K562 (cell line): ENCODE measurements around the gene C10orf53. TPM values are rescaled to one million over a fixed set of nuclear protein-coding genes. Genes with fewer than 3 reads are reported as not detected.

Experiments used
- ATAC-seq: fragments of 200-7000 bp; cut with Tn5 transposase; 3 replicates; pipeline ENCODE4 v1.9.1; 2020; ENCODE audit warnings: moderate library complexity
- BruUV-seq: library from RNA; stranded (reverse); fragments of 400-500 nt; replicated peaks from 2 replicates; lab custom pipeline; 2021; lab: Mats Ljungman, UMichigan
- CTCF ChIA-PET: fragments of 300-600 bp; formaldehyde crosslinking; extraction: SDS; loops from one replicate; lab custom pipeline; 2021; ENCODE audit warnings: low intra/inter-chr PET ratio; lab: Yijun Ruan, JAX
- POLR2A ChIA-PET: fragments of 300-600, 350-650 bp; sonication (Branson Sonifier 250); formaldehyde crosslinking; extraction: SDS; loops from one replicate; lab custom pipeline; 2021; ENCODE audit warnings: antibody characterized with exemption, inconsistent platforms; lab: Yijun Ruan, JAX
- DNase-seq, 4 experiments: peaks; one replicate each; pipeline versions ENCODE4 v3.0.0 to v3.0.0-alpha.2; 2011 to 2018; ENCODE audit warnings: low spot score in 3 of 4, mixed read lengths in 3 of 4; ENCODE audit errors: extremely low read depth in 1 of 4
- FAIRE-seq: peaks from 2 replicates; lab custom pipeline; 2011; peaks lifted over from hg19 to GRCh38; lab: Jason Lieb, UNC
- H2AFZ ChIP-seq: 2 replicates; pipeline ENCODE4 v1.6.0; 2011; ENCODE audit warnings: low read depth, low read length, control low read depth, inconsistent platforms
- H3K27ac ChIP-seq: fragments of 200-600 bp; 3 replicates; pipeline ENCODE4 v1.8.0; 2011; ENCODE audit warnings: low read depth, mild to moderate bottlenecking, control low read depth, inconsistent platforms, low read length, moderate library complexity, mixed read lengths; ENCODE audit errors: extremely low read depth
- H3K27me3 ChIP-seq, 2 experiments: fragments of 300-600 bp in 1 of 2; 2 replicates in 1 of 2; 3 replicates in 1 of 2; pipeline versions ENCODE4 v1.6.0 to v1.8.0; 2011; ENCODE audit warnings: inconsistent platforms in 2 of 2, low read length in 2 of 2, mild to moderate bottlenecking in 1 of 2, mixed read lengths in 1 of 2, moderate library complexity in 1 of 2; ENCODE audit not compliant: control insufficient read depth in 2 of 2, insufficient read depth in 2 of 2
- H3K36me3 ChIP-seq: fragments of 300-600 bp; 3 replicates; pipeline ENCODE4 v1.8.0; 2011; ENCODE audit warnings: mild to moderate bottlenecking, low read length, inconsistent platforms; ENCODE audit not compliant: control insufficient read depth, insufficient read depth
- H3K4me1 ChIP-seq, 2 experiments: fragments of 200-600 bp in 1 of 2; replicated peaks in 1 of 2; 2 replicates in 1 of 2; 3 replicates in 1 of 2; pipeline versions ENCODE4 v1.5.1 to v1.8.0; 2011; ENCODE audit warnings: inconsistent platforms in 2 of 2, low read length in 2 of 2, mild to moderate bottlenecking in 1 of 2, mixed read lengths in 1 of 2, moderate library complexity in 1 of 2; ENCODE audit not compliant: control insufficient read depth in 2 of 2, insufficient read depth in 2 of 2
- H3K4me2 ChIP-seq: 2 replicates; pipeline ENCODE4 v1.6.1; 2011; ENCODE audit warnings: low read length, control low read depth, inconsistent platforms, mixed read lengths; ENCODE audit not compliant: insufficient read depth
- H3K4me3 ChIP-seq: fragments of 200-600 bp; sonication (generic), shearing (Covaris generic); 2 replicates; pipeline ENCODE4 v1.5.1; 2016; ENCODE audit warnings: control low read depth, inconsistent platforms
- H3K79me2 ChIP-seq: fragments of 200-600 bp; 3 replicates; pipeline ENCODE4 v1.8.0; 2011; ENCODE audit warnings: low read length, inconsistent platforms; ENCODE audit not compliant: control insufficient read depth, insufficient read depth
- H3K9ac ChIP-seq, 2 experiments: 2 replicates each; pipeline versions ENCODE4 v1.6.0 to v1.6.1; 2011; ENCODE audit warnings: low read depth in 2 of 2, low read length in 2 of 2, control low read depth in 1 of 2, inconsistent platforms in 1 of 2, mild to moderate bottlenecking in 1 of 2, mixed read lengths in 1 of 2; ENCODE audit not compliant: insufficient read depth in 1 of 2
- H3K9me1 ChIP-seq: one replicate; pipeline ENCODE4 v1.6.0; 2011; ENCODE audit warnings: inconsistent platforms, mild to moderate bottlenecking, low read length, moderate library complexity; ENCODE audit not compliant: control insufficient read depth, insufficient read depth
- H3K9me3 ChIP-seq: replicated peaks from 2 replicates; pipeline ENCODE4 v1.5.1; 2011; ENCODE audit warnings: low read depth, low read length, inconsistent platforms; ENCODE audit not compliant: control insufficient read depth, insufficient read depth
- H4K20me1 ChIP-seq: replicated peaks from 2 replicates; pipeline ENCODE4 v1.6.1; 2011; ENCODE audit warnings: low read length, inconsistent platforms, mixed read lengths; ENCODE audit not compliant: control insufficient read depth, insufficient read depth
- CBX2 ChIP-seq: fragments of 200-600 bp; sonication (generic); IDR thresholded peaks from one replicate; pipeline ENCODE4 v1.6.1; 2012; ENCODE audit warnings: mild to moderate bottlenecking, low read length, inconsistent platforms; ENCODE audit not compliant: insufficient read depth, poor library complexity, severe bottlenecking
- ESRRA ChIP-seq: fragments of 450-650 bp; IDR thresholded peaks from 2 replicates; pipeline ENCODE4 v1.6.1; 2014; ENCODE audit warnings: low read depth, mild to moderate bottlenecking, moderate library complexity, borderline replicate concordance
- HMGXB4 ChIP-seq: sonication (generic); formaldehyde crosslinking; IDR thresholded peaks from 2 replicates; pipeline ENCODE4 v1.8.1; 2023; ENCODE audit warnings: mild to moderate bottlenecking, missing genetic modification reagents
- KAT7 ChIP-seq: sonication (generic); formaldehyde crosslinking; IDR thresholded peaks from 2 replicates; pipeline ENCODE4 v1.8.0; 2022; ENCODE audit warnings: missing genetic modification reagents, mild to moderate bottlenecking, borderline replicate concordance
- RUNX1 ChIP-seq: sonication (generic); IDR thresholded peaks from 2 replicates; pipeline ENCODE4 v1.6.1; 2016; ENCODE audit warnings: antibody characterized with exemption, low read depth
- SRSF1 ChIP-seq: fragments of 200-400 bp; formaldehyde crosslinking; IDR thresholded peaks from 2 replicates; pipeline ENCODE4 v1.6.1; 2017; ENCODE audit warnings: mild to moderate bottlenecking, low read depth, low read length, moderate library complexity
- WHSC1 ChIP-seq: IDR thresholded peaks from one replicate; pipeline ENCODE4 v1.6.1; 2012; ENCODE audit warnings: low read length, control low read depth, inconsistent platforms
- ZNF239 ChIP-seq: fragments of 250-450 bp; sonication (Bioruptor Pico); IDR thresholded peaks from 2 replicates; pipeline ENCODE4 v1.4.0; 2020; ENCODE audit warnings: mild to moderate bottlenecking
- ZNF282 ChIP-seq: sonication (generic); formaldehyde crosslinking; IDR thresholded peaks from 2 replicates; pipeline ENCODE4 v1.8.1; 2023; ENCODE audit warnings: missing genetic modification reagents
- WGBS: fragments of 100-300 bp; shearing (Covaris generic); methylation state at CpG from one replicate; pipeline ENCODE4 v1.1.6; 2016; ENCODE audit warnings: low coverage, mixed read lengths; ENCODE audit not compliant: insufficient coverage; ENCODE audit errors: missing lambda C conversion rate; 5-methylcytosine and 5-hydroxymethylcytosine counted together
- in situ Hi-C: fragments of 300-500 bp; cut with MboI; formaldehyde crosslinking; loops from 4 replicates; pipeline ENCODE4 v1.15.0; 2018; ENCODE audit warnings: inconsistent platforms, mixed read lengths
- intact Hi-C: fragments of 100-400 bp; cut with micrococcal nuclease; formaldehyde crosslinking; loops from 2 replicates; pipeline ENCODE4 v1.14.2; 2022
- polyA plus RNA-seq, 8 experiments: library from polyadenylated mRNA; depleted of rRNA in 4 of 8; stranded (reverse) in 5 of 8; unstranded in 3 of 8; fragments of >200 nt; fragmentation: Nextera tagmentation in 2 of 8; fragmentation: Illumina TruSeq in 1 of 8; extraction: Ambion mirVana in 2 of 8; extraction: Trizol in 1 of 8; gene quantifications; 2 replicates each; pipeline versions ENCODE4 v1.2.1 to v1.2.3, GENCODE V29; 2011 to 2014; ENCODE audit warnings: inconsistent platforms in 1 of 8, missing spikeins in 1 of 8
- total RNA-seq, 7 experiments: library from RNA; depleted of rRNA in 6 of 7; stranded (reverse); fragments of >200 nt in 6 of 7; fragmentation: Illumina TruSeq in 2 of 7; extraction: Trizol in 2 of 7; gene quantifications; 2 replicates each; pipeline versions ENCODE4 v1.2.1 to v1.2.3, GENCODE V29; 2011 to 2021; ENCODE audit warnings: low replicate concordance in 1 of 7
- TF ChIP-seq, protein P1 (sequence below): sonication (generic); formaldehyde crosslinking; IDR thresholded peaks from 2 replicates; pipeline ENCODE4 v1.8.0; 2022; ENCODE audit warnings: mild to moderate bottlenecking, missing genetic modification reagents
- TF ChIP-seq, protein P2 (sequence below), 2 experiments: fragments of 450-650 bp; formaldehyde crosslinking in 1 of 2; IDR thresholded peaks; 2 replicates each; pipeline versions ENCODE4 v1.4.0 to v1.6.1; 2014 to 2020; ENCODE audit warnings: mild to moderate bottlenecking in 2 of 2, borderline replicate concordance in 1 of 2, low read depth in 1 of 2

C10orf53 gene
- total and polyA plus RNA-seq, 9 of the 15 experiments (the other 6 are each of a cell fraction or from before 2014, with no cell fraction given): not detected

GRCh38 chr10:49664842-49665355 lies 14.6 kb upstream of the C10orf53 start:
- H2AFZ ChIP-seq: no peak overlapping the region
- H3K4me1 ChIP-seq: no peaks in the 10 kb centered on the region
- intact Hi-C loops (no loop called here), in situ Hi-C loops (no loop called here)
- 0 out of 2 replicates have a peak, but pooled peaks cover 4% of the 10 kb centered on the region for H4K20me1 ChIP-seq
- BruUV-seq: no TSS peak
- DNase-seq: no peak
- H3K9me1 ChIP-seq: no peaks in the 10 kb centered on the region
- H3K9ac ChIP-seq: no peak overlapping the region
- H3K27ac ChIP-seq: no peak overlapping the region
- POLR2A ChIA-PET: no interaction called here
- no peak overlapping the region for H3K4me2 ChIP-seq
- H3K27me3 ChIP-seq: peaks cover 0 to 44% of the 10 kb centered on the region in 2 experiments
- H3K9me3 ChIP-seq: no peaks in the 10 kb centered on the region
- WGBS: 0% methylated on average over 4 of the region's 4 CpGs
- FAIRE-seq: no peak
- no peak overlapping the region for H3K4me3 ChIP-seq
- no peaks in the 10 kb centered on the region for H3K36me3 ChIP-seq
- no peaks in the 10 kb centered on the region for H3K79me2 ChIP-seq
- peak; percentile 37; the same call in 1 of the 3 replicates for ATAC-seq
- CTCF ChIA-PET: no interaction called here
- TF ChIP-seq ZNF239 (CRISPR knock-in tag): no peak
- no peak for TF ChIP-seq ZNF282 (CRISPR knock-in tag)
- no peak for TF ChIP-seq CBX2
- no peak for TF ChIP-seq RUNX1
- TF ChIP-seq, protein P1, sequence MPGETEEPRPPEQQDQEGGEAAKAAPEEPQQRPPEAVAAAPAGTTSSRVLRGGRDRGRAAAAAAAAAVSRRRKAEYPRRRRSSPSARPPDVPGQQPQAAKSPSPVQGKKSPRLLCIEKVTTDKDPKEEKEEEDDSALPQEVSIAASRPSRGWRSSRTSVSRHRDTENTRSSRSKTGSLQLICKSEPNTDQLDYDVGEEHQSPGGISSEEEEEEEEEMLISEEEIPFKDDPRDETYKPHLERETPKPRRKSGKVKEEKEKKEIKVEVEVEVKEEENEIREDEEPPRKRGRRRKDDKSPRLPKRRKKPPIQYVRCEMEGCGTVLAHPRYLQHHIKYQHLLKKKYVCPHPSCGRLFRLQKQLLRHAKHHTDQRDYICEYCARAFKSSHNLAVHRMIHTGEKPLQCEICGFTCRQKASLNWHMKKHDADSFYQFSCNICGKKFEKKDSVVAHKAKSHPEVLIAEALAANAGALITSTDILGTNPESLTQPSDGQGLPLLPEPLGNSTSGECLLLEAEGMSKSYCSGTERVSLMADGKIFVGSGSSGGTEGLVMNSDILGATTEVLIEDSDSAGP (CRISPR knock-in tag): no peak
- TF ChIP-seq KAT7 (CRISPR knock-in tag): no peak
- TF ChIP-seq HMGXB4: no peak
- TF ChIP-seq, protein P2, sequence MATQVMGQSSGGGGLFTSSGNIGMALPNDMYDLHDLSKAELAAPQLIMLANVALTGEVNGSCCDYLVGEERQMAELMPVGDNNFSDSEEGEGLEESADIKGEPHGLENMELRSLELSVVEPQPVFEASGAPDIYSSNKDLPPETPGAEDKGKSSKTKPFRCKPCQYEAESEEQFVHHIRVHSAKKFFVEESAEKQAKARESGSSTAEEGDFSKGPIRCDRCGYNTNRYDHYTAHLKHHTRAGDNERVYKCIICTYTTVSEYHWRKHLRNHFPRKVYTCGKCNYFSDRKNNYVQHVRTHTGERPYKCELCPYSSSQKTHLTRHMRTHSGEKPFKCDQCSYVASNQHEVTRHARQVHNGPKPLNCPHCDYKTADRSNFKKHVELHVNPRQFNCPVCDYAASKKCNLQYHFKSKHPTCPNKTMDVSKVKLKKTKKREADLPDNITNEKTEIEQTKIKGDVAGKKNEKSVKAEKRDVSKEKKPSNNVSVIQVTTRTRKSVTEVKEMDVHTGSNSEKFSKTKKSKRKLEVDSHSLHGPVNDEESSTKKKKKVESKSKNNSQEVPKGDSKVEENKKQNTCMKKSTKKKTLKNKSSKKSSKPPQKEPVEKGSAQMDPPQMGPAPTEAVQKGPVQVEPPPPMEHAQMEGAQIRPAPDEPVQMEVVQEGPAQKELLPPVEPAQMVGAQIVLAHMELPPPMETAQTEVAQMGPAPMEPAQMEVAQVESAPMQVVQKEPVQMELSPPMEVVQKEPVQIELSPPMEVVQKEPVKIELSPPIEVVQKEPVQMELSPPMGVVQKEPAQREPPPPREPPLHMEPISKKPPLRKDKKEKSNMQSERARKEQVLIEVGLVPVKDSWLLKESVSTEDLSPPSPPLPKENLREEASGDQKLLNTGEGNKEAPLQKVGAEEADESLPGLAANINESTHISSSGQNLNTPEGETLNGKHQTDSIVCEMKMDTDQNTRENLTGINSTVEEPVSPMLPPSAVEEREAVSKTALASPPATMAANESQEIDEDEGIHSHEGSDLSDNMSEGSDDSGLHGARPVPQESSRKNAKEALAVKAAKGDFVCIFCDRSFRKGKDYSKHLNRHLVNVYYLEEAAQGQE (IDR thresholded peaks at IDR 0.05; ENCODE audit: borderline replicate concordance): no peak
- TF ChIP-seq, protein P2 (CRISPR knock-in tag; IDR thresholded peaks at IDR 0.05; ENCODE audit: low read depth): no peak
- no peak for TF ChIP-seq SRSF1
- no peak for TF ChIP-seq ESRRA
- TF ChIP-seq WHSC1: no peak
